Fibroblast of mammary gland (primary cell): ENCODE measurements around the gene IL3RA.
"Not testable (repeated sequence)": the region's sequence is repeated elsewhere in the genome, so short reads cannot be mapped to it uniquely, and the experiment has no call there.

Source experiments
- DNase-seq: peaks from one replicate; pipeline ENCODE4 v3.0.0-alpha.2; 2010; ENCODE audit warnings: low read depth
- H3K4me3 ChIP-seq: 2 replicates; pipeline ENCODE4 v1.5.1; 2011; ENCODE audit warnings: low read depth, mild to moderate bottlenecking, low read length, moderate library complexity; ENCODE audit not compliant: control insufficient read depth
- TF ChIP-seq, protein P1 (sequence below): conservative IDR thresholded peaks from 2 replicates; pipeline ENCODE4 v1.5.1; 2011; ENCODE audit warnings: low read depth, low read length, inconsistent platforms; ENCODE audit not compliant: control insufficient read depth, insufficient read depth

Gene IL3RA

DNA sequence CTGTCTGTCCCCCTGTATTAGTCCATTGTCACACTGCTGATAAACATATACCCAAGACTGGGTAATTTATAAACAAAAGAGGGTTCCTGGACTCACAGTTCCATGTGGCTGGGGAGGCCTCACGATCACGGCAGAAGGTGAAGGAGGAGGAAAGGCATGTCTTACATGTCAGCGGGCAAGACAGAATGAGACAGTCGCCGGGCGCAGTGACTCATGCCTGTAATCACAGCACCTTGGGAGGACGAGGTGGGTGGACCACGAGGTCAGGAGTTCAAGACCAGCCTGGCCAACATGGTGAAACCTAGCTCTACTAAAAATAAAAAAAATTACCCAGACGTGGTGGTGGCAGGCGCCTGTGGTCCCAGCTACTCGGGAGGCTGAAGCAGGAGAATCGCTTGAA, 24.7 kb downstream of the IL3RA start:
- TF ChIP-seq, protein P1, sequence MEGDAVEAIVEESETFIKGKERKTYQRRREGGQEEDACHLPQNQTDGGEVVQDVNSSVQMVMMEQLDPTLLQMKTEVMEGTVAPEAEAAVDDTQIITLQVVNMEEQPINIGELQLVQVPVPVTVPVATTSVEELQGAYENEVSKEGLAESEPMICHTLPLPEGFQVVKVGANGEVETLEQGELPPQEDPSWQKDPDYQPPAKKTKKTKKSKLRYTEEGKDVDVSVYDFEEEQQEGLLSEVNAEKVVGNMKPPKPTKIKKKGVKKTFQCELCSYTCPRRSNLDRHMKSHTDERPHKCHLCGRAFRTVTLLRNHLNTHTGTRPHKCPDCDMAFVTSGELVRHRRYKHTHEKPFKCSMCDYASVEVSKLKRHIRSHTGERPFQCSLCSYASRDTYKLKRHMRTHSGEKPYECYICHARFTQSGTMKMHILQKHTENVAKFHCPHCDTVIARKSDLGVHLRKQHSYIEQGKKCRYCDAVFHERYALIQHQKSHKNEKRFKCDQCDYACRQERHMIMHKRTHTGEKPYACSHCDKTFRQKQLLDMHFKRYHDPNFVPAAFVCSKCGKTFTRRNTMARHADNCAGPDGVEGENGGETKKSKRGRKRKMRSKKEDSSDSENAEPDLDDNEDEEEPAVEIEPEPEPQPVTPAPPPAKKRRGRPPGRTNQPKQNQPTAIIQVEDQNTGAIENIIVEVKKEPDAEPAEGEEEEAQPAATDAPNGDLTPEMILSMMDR, result no peak

DNA sequence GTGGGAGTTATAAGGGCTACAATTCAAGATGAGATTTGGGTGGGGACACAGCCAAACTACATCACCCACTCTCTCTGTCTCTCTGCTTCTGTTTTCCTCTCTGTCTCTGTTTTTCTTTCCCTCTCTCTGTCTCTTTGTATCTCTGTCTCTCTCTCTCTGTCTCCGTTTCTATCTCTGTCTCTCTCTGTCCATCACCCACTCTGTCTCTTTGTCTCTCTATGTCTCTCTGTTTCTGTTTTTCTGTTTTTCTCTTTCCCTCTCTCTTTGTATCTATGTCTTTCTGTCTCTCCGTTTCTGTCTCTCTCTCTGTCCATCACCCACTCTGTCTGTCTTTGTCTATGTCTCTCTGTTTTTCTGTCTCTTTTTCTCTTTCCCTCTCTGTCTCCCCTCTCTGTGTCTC, 25.3 kb downstream of the IL3RA start:
- no peak for DNase-seq
- TF ChIP-seq, protein P1, result no peak

More for the DNA sequence above, 24.7 kb downstream of the IL3RA start:
- no peak for DNase-seq
- no peak overlapping the region for H3K4me3 ChIP-seq

DNA sequence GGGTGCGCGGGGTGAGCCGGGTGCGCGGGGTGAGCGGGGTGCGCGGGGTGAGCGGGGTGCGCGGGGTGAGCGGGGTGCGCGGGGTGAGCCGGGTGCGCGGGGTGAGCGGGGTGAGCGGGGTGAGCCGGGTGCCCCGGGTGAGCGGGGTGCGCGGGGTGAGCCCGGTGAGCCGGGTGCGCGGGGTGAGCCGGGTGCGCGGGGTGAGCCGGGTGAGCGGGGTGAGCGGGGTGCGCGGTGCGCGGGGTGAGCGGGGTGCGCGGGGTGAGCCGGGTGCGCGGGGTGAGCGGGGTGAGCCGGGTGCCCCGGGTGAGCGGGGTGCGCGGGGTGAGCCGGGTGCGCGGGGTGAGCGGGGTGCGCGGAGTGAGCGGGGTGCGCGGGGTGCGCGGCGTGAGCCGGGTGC, 29.8 kb downstream of the IL3RA start:
- not testable (repeated sequence) for DNase-seq, H3K4me3 ChIP-seq

More for the DNA sequence above, 25.3 kb downstream of the IL3RA start:
- H3K4me3 ChIP-seq, result no peak overlapping the region

DNA sequence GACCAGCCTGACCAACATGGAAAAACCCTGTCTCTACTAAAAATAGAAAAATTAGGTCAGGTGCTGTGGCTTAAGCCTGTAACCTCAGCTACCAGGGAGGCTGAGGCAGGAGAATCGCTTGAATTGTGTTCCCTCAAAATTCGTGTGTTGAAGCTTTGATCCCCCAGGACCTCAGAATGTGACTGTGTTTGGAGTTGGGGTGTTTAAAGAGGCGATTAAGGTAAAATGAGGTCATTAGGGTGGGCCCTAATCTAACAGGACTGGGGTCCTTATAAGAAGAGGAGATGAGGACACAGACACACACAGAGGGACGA, 31.8 kb downstream of the IL3RA start:
- DNase-seq, result no peak
- no peak overlapping the region for H3K4me3 ChIP-seq
- TF ChIP-seq, protein P1, result no peak

DNA sequence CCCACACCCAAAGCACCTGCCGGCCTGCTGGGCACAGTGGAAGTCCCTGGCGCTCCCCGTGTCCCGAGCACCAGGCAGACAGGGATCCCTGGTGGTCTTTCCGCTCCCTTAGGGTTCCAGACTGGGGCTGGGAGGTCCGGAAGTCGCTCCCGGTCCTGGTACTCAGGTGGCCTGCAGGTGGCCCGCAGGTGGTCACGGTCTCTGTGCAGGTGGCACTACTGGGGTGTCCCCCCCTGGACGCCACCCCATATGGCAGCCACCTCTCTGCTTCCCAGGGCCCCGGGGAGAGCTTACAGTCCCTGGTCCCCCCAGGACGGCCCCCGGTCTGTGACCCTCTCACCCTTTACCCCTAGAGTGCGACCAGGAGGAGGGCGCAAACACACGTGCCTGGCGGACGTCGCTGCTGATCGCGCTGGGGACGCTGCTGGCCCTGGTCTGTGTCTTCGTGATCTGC, 41.7 kb downstream of the IL3RA start:
- no peak overlapping the region for H3K4me3 ChIP-seq
- no peak for DNase-seq
- TF ChIP-seq, protein P1, result no peak

DNA sequence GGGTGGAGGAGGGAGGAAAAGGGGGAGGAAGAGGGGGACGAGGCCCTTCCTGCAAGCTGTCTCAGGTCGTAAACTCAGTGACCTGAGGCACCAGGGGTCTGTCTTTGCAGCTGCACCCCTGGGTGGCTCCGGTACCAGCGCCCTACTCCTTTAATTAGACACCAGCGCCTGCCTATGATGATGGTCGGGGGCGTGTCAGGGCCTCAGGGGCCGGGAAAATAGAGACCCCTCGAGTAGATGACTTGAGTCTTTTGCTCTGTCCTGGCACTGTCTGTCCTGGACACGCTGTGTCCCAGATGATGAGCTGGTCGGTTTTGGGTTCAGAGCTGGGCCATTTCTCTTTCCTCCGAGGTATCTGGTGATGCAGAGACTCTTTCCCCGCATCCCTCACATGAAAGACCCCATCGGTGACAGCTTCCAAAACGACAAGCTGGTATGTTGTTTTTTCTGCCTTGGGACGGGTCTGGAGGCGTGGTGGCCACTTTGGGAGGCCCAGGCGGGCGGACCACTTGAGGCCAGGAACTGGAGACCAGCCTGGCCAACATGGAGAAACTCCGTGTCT, 44.2 kb downstream of the IL3RA start:
- DNase-seq, result no peak
- TF ChIP-seq, protein P1, result no peak
- no peak overlapping the region for H3K4me3 ChIP-seq

DNA sequence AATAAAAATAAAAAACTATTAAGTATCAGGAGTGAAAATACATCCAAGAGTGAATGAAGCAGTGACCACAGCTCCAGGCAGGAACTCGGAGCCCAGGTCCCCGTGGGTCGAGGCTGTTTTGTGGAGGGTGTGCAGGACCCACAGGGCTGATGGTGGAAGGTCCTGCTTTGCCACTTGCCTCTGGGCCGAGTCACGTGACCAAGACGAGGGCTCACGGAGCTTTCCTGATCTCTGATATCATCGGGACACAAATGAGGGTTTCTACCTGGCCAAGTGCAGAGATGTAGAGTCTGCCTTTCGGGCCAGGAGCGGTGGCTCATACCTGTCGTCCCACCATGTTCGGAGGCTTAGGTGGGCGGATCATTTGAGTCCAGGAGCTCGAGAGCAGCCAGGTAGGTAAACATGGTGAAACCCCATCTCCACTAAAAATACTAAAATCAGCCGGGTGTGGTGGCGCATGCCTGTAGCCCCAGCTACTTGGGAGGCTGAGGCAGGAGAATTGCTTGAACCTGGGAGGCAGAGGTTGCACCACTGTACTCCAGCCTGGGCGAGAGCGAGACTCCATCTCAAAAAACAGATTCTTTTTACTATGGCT, 48.2 kb downstream of the IL3RA start:
- TF ChIP-seq, protein P1, result no peak
- DNase-seq, result no peak
- no peak overlapping the region for H3K4me3 ChIP-seq
